ENCODE data around the gene ZNF785. TPM values are rescaled to one million over a fixed set of nuclear protein-coding genes. Genes with fewer than 3 reads are reported as not detected.

The ZNF785 gene
- total RNA-seq, 1 donor from 2014 or later, result 20.2 TPM

DNA sequence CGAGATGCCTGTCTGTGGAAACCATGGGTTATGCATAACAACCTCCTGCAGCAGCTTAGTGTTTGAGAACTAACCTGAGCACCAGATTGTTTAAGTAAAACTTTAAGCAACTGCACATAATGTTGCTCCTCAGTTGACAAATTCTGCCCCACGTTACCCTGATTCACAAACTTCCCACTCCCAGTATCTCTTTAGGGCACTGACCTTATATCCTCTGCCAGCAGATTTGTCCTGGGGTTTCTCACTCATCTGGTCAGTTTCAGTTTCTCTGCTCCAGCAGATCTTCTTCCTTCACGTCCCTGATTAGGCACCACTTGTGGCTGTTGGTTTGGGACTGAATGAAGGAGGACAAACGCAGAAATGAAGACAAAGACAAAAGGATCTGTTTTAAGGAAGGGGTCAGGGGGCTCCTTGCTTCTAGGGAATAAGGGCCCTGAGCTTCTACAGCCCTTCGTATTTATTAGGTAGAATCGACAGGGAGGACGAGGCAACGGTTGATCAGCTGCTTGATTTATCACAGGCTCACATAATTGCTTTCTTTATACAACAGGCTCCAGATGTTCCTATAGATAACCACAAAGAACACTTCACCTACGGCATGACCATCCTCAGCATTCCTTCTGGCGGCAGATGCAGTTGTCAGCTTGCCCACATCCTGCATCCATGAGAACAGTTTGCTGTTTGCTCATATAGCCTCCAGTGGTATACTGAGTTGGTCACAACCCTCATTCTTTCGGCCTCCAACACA is 38.2 kb upstream of the ZNF785 start:
- peak; percentile 1 for DNase-seq (ENCODE audit: low spot score)
- peaks cover 8% of the 10 kb centered on the region for H3K9me3 Mint-ChIP-seq (ENCODE audit: low read depth)
- no peaks in the 10 kb centered on the region for H3K27me3 Mint-ChIP-seq (ENCODE audit: low read depth)
- H3K27ac Mint-ChIP-seq (ENCODE audit: unreplicated experiment), result no peak overlapping the region
- H3K4me1 Mint-ChIP-seq (ENCODE audit: low read depth), result peaks cover 2% of the 10 kb centered on the region
- TF ChIP-seq, protein P1, sequence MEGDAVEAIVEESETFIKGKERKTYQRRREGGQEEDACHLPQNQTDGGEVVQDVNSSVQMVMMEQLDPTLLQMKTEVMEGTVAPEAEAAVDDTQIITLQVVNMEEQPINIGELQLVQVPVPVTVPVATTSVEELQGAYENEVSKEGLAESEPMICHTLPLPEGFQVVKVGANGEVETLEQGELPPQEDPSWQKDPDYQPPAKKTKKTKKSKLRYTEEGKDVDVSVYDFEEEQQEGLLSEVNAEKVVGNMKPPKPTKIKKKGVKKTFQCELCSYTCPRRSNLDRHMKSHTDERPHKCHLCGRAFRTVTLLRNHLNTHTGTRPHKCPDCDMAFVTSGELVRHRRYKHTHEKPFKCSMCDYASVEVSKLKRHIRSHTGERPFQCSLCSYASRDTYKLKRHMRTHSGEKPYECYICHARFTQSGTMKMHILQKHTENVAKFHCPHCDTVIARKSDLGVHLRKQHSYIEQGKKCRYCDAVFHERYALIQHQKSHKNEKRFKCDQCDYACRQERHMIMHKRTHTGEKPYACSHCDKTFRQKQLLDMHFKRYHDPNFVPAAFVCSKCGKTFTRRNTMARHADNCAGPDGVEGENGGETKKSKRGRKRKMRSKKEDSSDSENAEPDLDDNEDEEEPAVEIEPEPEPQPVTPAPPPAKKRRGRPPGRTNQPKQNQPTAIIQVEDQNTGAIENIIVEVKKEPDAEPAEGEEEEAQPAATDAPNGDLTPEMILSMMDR (IDR thresholded peaks at IDR 0.05), result no peak
- no peak overlapping the region for H3K4me3 Mint-ChIP-seq (ENCODE audit: unreplicated experiment)
- H3K36me3 Mint-ChIP-seq (ENCODE audit: low read depth), result no peaks in the 10 kb centered on the region

DNA sequence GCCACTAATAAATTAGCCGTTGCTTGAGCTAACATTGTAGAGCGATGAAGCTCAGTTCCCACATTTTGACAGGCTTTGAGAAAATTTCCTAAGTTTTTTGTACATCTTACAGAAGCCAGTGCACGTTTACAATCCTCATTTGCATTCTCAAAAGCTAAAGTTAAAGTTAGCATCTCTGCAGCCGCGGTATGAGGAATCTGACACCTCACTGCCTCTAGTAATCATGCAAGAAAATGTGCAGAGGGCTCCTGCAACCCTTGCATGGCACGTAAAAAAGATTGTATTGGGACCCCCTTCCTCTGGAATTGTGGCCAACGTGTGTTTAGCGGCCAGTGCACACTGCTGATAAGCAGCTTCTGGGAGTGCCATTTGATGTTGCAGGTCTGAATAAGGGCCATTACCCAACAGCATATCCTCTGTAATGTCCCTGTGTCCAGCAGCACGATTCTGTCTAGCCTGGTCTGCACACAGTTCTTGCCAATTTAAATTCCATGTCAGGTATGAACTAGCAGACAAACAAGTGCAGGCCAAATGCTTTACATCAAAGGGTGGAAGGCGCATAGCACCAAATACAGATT is 37.0 kb upstream of the ZNF785 start:
- Mint-ChIP-seq H3K27ac (ENCODE audit: unreplicated experiment) (no peak overlapping the region), H3K4me3 (ENCODE audit: unreplicated experiment) (no peak overlapping the region), H3K4me1 (ENCODE audit: low read depth) (no peaks in the 10 kb centered on the region), H3K9me3 (ENCODE audit: low read depth) (peaks cover 10% of the 10 kb centered on the region), H3K36me3 (ENCODE audit: low read depth) (no peaks in the 10 kb centered on the region), H3K27me3 (ENCODE audit: low read depth) (no peaks in the 10 kb centered on the region)
- TF ChIP-seq, protein P1 (IDR thresholded peaks at IDR 0.05), result no peak
- DNase-seq (ENCODE audit: low spot score), result peak; percentile 6

GRCh38 chr16:30621765-30622164 is 36.3 kb upstream of the ZNF785 start:
- Mint-ChIP-seq H3K27me3 (ENCODE audit: low read depth) (no peaks in the 10 kb centered on the region), H3K9me3 (ENCODE audit: low read depth) (peaks cover 10% of the 10 kb centered on the region), H3K36me3 (ENCODE audit: low read depth) (no peaks in the 10 kb centered on the region), H3K4me3 (ENCODE audit: unreplicated experiment) (no peak overlapping the region), H3K27ac (ENCODE audit: unreplicated experiment) (no peak overlapping the region), H3K4me1 (ENCODE audit: low read depth) (no peaks in the 10 kb centered on the region)
- TF ChIP-seq, protein P1 (IDR thresholded peaks at IDR 0.05), result no peak
- no peak for DNase-seq (ENCODE audit: low spot score)

GRCh38 chr16:30620169-30620568 is 34.7 kb upstream of the ZNF785 start:
- Mint-ChIP-seq H3K36me3 (ENCODE audit: low read depth) (no peaks in the 10 kb centered on the region), H3K27ac (ENCODE audit: unreplicated experiment) (no peak overlapping the region), H3K9me3 (ENCODE audit: low read depth) (peaks cover 10% of the 10 kb centered on the region), H3K27me3 (ENCODE audit: low read depth) (no peaks in the 10 kb centered on the region), H3K4me1 (ENCODE audit: low read depth) (no peaks in the 10 kb centered on the region), H3K4me3 (ENCODE audit: unreplicated experiment) (no peak overlapping the region)
- TF ChIP-seq, protein P1 (IDR thresholded peaks at IDR 0.05), result no peak
- no peak for DNase-seq (ENCODE audit: low spot score)

DNA sequence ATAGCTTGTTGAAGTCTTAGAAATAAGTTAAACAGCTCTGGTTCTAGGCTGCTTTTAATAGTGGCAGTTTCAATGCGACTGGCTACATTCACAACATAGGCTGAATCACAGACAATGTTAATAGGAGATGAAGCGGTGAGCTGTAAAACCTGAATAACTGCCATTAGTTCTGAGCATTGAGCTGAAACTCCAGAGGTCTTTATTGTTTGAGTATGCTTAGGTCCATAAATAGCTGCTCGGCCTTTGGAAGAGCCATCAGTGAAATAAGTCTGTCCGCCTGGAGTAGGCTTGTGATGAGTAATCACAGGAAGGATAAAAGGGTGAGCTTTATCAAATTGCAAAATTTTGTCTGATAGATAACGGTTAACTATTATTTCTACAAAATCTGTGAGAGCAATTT is 34.1 kb upstream of the ZNF785 start:
- H3K27ac Mint-ChIP-seq (ENCODE audit: unreplicated experiment), result no peak overlapping the region
- no peaks in the 10 kb centered on the region for H3K27me3 Mint-ChIP-seq (ENCODE audit: low read depth)
- H3K4me3 Mint-ChIP-seq (ENCODE audit: unreplicated experiment), result no peak overlapping the region
- H3K9me3 Mint-ChIP-seq (ENCODE audit: low read depth), result peaks cover 10% of the 10 kb centered on the region
- TF ChIP-seq, protein P1 (IDR thresholded peaks at IDR 0.05), result no peak
- H3K4me1 Mint-ChIP-seq (ENCODE audit: low read depth), result no peaks in the 10 kb centered on the region
- DNase-seq (ENCODE audit: low spot score), result no peak
- no peaks in the 10 kb centered on the region for H3K36me3 Mint-ChIP-seq (ENCODE audit: low read depth)

Measured in chondrocyte (in vitro differentiated cells).